OCI-LY1 (cell line): ENCODE data around the gene RAB30.

Source experiments
- EZH2 ChIP-seq: fragments of 200-600 bp; sonication (generic), shearing (Covaris generic); IDR thresholded peaks from 2 replicates; pipeline ENCODE4 v1.8.0; 2017; ENCODE audit warnings: borderline replicate concordance, mixed run types, mild to moderate bottlenecking, antibody characterized with exemption, low read length, moderate library complexity, mixed read lengths
- TF ChIP-seq, protein P1 (sequence below): fragments of 200-600 bp; sonication (generic), shearing (Covaris generic); IDR thresholded peaks from 2 replicates; pipeline ENCODE4 v1.5.1; 2017; ENCODE audit warnings: mild to moderate bottlenecking, antibody characterized with exemption, low read length, moderate library complexity, mixed read lengths

GRCh38 chr11:83051760-83052671 lies 19.7 kb downstream of the RAB30 start:
- TF ChIP-seq, protein P1, sequence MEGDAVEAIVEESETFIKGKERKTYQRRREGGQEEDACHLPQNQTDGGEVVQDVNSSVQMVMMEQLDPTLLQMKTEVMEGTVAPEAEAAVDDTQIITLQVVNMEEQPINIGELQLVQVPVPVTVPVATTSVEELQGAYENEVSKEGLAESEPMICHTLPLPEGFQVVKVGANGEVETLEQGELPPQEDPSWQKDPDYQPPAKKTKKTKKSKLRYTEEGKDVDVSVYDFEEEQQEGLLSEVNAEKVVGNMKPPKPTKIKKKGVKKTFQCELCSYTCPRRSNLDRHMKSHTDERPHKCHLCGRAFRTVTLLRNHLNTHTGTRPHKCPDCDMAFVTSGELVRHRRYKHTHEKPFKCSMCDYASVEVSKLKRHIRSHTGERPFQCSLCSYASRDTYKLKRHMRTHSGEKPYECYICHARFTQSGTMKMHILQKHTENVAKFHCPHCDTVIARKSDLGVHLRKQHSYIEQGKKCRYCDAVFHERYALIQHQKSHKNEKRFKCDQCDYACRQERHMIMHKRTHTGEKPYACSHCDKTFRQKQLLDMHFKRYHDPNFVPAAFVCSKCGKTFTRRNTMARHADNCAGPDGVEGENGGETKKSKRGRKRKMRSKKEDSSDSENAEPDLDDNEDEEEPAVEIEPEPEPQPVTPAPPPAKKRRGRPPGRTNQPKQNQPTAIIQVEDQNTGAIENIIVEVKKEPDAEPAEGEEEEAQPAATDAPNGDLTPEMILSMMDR = no peak
- no peak for TF ChIP-seq EZH2
